Activated CD4-positive, alpha-beta T cell treated with anti-CD3 and anti-CD28 coated beads, Interleukin-2, amount 50 U/mL, for 48 hours (primary cell): ENCODE data around the gene STAT6.
A peak's percentile ranks its signal among the peaks of the same experiment; 100 is the strongest.

Experiments
- DNase-seq, 2 experiments: peaks; one replicate each; pipeline ENCODE4 v3.0.0-alpha.2; 2020

STAT6 gene, protein sequence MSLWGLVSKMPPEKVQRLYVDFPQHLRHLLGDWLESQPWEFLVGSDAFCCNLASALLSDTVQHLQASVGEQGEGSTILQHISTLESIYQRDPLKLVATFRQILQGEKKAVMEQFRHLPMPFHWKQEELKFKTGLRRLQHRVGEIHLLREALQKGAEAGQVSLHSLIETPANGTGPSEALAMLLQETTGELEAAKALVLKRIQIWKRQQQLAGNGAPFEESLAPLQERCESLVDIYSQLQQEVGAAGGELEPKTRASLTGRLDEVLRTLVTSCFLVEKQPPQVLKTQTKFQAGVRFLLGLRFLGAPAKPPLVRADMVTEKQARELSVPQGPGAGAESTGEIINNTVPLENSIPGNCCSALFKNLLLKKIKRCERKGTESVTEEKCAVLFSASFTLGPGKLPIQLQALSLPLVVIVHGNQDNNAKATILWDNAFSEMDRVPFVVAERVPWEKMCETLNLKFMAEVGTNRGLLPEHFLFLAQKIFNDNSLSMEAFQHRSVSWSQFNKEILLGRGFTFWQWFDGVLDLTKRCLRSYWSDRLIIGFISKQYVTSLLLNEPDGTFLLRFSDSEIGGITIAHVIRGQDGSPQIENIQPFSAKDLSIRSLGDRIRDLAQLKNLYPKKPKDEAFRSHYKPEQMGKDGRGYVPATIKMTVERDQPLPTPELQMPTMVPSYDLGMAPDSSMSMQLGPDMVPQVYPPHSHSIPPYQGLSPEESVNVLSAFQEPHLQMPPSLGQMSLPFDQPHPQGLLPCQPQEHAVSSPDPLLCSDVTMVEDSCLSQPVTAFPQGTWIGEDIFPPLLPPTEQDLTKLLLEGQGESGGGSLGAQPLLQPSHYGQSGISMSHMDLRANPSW

GRCh38 chr12:57111031-57111734 is at the start of gene STAT6:
Gene STAT6 (minus strand): TSS chr12:57111362. CDS start chr12:57108278, 3,084 bp downstream.
- DNase-seq: peak; percentile 78 to 83

DNA sequence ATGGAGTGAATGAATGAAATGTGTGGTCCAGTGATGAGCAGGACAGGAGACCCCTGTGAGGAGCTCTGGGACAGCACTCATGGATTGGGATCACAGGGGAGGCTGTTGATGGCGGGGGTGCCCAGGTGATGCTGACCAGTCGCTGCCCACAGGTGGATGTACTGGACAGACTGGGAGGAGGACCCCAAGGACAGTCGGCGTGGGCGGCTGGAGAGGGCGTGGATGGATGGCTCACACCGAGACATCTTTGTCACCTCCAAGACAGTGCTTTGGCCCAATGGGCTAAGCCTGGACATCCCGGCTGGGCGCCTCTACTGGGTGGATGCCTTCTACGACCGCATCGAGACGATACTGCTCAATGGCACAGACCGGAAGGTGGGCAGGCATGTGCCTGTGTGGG is 49.6 kb upstream of the STAT6 start:
- DNase-seq: no peak

DNA sequence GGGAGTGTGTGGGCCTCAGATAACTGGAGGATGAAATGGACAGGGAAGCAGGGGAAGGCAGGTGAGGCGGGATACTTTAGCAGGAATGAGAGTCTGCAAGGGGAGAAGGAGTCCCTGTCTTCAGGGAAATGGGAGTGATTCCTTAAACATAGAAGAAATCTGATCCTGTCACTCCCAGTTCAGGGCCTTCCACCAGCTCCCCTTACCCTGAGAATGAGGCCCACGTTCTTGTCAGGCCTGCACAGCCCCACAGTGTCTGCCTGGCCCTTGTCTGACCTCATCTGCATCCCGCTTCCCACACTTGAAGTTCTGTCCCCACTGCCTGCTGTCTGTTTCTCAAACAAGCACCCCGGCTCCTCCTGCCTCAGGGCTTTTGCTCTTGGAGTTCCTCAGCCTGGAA is 48.9 kb upstream of the STAT6 start:
- no peak for DNase-seq

- DNase-seq: no peak
These were observed 48.1 kb upstream of the STAT6 start for GRCh38 chr12:57159311-57159710.

- DNase-seq: no peak
These were observed 47.5 kb upstream of the STAT6 start for GRCh38 chr12:57158665-57159064.

GRCh38 chr12:57158186-57158585 is 47.0 kb upstream of the STAT6 start:
- no peak for DNase-seq

DNA sequence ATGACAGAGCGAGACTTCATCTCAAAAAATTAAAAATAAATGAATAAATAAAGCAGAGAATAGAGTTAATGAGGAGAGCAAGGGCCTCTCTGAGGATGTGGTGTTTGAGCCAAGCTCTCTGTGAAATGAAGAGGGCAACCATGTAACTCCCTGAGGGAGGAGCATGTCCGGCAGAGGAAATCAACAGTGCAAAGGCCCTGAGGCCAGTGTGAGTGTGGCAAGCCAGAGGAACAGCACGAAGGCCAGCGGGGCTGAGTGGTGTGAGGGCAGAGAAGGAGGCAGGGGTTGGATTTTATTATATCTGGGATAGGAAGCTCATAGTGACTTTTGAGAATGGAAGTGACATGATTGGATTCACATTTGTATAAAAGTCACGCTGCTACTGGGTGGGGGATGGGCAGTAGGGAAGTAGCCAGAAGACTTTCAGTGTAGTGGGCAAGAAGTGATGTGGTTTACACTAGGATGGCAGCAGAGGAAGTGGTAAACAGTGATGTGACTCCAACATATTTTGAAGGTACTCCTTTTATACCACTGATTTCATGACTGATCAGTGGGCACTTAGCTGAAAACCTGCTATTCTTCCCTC is 46.5 kb upstream of the STAT6 start:
- DNase-seq: no peak

DNA sequence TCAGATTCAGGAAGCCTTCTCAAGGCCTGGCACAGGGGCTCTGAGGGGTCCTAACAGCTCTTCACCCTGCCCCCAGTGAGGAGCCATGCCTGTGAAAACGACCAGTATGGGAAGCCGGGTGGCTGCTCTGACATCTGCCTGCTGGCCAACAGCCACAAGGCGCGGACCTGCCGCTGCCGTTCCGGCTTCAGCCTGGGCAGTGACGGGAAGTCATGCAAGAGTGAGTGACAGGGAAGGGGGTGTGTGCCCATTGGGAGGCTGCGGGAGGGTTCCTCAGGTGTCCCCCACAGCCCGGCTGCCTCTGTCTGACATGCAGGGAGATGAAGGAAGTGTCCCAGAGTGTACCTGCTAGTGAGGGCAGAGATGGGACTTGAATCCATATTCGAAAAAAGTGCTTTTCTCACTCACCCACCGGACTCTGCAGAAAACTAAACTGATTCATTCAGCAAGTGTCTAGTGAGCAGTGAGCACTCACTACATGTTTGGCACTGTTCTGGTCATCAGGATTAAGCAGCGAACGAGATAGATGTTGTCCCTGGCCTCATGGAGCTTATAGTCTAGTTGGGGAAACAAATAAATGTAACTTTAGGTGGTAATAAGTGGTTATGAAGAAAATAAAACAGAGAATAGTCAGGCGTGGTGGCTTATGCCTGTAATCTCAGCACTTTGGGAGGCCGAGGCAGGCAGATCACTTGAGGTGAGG is 45.7 kb upstream of the STAT6 start:
- no peak for DNase-seq

DNA sequence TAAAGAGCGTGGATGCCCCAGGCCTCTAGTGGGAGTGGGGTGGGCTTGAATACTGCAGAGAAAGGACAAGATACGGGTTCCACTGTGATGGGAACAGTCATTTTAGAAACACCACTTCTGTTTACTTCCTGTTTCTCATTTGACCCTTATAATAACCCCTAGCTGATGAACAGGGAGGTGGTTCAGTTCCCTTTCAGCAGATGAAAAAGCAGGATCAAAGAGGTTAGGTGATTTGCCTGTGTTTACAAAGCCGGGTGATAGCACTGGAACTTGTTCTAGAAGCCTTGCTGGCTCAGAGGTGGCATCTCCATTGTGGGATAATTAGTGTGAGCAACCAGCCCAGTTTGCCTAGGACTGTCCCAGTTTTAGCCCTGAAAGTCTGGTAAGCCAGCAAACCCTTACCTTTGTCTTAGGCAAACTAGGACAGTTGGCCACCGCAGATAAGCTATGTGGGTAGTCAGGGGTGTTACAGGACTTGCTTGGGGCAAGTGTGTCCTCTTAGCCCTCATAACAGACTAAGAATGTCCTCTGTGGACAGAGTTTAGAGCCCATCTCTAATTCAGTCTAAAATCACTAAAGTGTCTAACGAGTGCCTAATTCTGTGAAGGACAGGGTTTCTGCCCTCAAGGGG is 43.8 kb upstream of the STAT6 start:
- no peak for DNase-seq

GRCh38 chr12:57154076-57154475 is 42.9 kb upstream of the STAT6 start:
- no peak for DNase-seq

DNA sequence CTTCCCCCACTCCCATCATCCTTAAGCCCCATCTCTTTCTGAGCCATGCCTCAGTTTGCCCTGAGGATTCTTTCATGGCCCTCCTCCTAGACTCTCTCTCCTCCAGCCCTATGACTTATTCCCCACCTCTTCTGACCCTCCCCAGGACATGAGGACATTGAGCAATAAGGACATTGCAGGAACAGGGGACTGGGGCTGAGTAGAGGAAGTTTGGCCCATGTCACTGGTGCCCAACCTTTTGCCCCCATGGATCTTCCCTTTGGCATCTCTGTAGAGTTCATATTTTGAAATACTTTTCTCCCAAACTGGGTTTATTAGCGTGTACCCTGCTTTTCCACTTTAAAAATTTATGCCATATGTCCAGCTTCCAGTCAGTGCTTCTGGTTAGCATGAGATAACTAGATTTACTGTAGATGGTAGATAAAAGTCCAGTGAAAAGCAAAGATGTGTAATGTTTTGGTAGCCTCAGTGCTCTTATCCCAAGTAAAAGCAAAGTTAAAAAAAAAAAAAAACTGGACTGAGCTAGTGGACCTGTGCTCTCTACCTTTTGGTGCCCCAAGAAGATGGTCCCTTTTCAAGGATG is 42.3 kb upstream of the STAT6 start:
- no peak for DNase-seq

DNA sequence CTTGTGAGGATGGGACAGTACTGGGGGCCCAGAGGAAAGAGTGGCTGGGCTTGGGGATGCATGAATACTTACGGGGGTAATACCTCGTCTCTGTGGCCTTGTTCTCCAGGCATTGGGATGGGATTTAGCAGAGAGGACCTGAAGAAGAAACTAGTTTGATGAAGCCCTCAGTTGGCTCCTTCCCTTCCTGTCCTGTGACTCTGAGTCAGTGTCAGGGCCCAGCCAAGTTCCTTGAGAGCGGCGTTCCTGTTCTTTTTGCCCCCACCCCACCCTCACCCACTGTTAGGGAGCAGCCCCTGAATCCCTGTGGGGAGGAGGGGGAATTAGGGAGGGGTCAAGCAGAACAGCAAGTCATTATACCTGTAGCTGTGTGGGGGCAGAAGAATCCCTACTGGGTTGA is 41.5 kb upstream of the STAT6 start:
- no peak for DNase-seq

DNA sequence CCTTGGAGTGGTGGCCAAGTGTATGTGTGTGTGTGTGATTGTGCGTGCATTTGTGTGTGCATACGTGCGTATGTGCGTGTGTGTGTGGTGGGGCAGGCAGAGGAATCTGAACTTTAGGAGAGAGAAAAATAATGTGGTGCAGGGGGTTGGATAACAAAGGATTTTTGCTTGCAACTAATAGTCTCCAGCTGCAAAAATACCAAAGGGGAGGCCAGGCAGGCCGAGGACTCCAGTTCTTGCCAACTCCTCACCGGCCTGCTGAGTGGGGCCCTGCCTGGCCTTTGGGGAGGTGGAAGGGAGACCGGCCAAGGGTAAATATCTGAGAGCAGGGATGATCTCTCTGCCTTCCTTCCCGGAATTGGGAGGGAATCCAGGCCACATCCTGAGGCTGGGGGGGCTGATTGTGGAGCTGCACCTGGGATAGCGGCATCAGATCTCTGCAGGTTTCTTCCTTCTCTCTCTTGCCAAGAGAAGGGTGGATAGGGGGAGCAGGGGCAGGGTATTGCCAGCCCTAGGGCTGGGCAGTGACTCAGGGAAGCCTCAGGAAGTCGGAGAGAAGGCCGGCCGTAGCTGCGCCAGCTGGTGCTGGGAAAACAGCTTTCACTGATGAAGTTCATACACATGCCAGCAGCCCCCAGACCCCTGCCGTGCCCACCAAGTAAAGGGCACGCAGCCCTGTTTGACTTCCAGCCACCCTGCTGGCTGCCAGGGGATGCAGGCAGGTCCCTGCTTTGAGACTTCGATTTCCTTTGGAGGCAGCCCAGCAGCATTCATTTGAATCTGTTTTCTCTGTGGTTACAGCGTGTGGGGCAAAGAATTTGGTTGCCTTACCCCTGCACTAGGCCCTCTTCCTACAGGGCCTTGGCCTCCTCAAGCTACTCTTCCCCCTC is 40.8 kb upstream of the STAT6 start:
- DNase-seq: no peak

DNA sequence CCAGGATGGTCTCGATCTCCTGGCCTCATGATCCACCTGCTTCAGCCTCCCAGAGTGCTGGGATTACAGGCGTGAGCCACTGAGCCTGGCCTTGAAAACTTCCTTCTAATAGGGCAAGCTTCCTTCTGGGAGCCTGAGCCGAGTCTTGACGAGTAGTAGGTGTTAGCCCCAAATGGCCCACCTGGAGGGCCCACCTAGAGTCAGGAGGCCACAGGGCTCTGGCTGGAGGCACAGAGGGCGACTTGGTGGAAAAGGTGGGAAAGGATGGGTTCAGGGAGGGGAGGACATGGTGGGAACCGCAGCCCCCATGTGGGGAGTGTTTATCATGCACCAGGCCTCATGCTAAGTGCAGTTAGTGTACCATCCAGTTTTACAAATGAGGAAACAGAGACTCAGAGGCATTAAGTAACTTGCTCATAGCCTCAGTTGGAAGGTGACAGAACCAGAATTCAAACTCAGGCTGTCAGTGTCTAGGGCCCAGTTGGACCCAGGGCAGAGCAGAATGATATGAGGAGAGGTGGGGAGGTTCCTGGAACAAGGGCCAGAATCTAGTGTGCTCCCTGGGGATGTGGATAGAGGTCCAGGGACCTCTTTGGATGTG is 39.3 kb upstream of the STAT6 start:
- no peak for DNase-seq

GRCh38 chr12:57149245-57149900 is 38.2 kb upstream of the STAT6 start:
- no peak for DNase-seq

DNA sequence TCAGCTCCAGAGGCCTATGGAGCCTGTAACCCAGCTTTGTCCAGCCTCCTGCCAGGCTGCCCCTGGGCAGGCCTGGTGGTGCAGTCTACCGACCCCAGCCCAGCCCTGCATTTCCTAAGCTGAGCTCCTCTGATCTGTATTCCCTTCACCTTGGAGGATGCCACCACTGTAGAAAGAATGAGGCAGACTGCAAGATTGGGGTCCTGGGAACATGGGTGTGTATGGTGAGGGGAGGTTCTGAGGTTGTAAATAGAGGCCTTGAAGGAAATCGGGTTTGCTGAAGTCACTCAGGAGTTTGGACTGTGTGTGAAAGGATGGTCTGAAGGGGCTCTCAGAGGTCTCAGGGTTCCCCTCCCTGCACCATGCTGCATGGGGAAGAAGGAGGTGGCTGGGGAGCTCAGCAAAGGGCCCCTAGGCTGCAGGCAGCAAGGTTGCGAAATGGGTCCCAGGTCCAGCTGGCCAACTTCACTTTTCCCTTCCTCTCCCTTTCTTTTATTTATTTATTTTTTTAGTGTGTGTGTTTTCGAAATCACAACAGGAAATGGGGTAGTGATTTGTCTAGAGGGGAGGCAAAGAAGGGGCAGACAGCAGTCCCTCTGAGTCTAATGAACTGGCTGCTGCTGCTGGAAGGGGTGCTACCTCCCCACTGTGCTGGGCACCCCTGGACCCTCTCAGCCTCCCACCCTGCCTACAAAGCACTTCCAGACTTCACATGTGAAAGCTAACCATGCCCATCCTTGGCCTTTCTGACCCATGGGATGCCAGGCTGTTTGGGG is 37.5 kb upstream of the STAT6 start:
- no peak for DNase-seq

DNA sequence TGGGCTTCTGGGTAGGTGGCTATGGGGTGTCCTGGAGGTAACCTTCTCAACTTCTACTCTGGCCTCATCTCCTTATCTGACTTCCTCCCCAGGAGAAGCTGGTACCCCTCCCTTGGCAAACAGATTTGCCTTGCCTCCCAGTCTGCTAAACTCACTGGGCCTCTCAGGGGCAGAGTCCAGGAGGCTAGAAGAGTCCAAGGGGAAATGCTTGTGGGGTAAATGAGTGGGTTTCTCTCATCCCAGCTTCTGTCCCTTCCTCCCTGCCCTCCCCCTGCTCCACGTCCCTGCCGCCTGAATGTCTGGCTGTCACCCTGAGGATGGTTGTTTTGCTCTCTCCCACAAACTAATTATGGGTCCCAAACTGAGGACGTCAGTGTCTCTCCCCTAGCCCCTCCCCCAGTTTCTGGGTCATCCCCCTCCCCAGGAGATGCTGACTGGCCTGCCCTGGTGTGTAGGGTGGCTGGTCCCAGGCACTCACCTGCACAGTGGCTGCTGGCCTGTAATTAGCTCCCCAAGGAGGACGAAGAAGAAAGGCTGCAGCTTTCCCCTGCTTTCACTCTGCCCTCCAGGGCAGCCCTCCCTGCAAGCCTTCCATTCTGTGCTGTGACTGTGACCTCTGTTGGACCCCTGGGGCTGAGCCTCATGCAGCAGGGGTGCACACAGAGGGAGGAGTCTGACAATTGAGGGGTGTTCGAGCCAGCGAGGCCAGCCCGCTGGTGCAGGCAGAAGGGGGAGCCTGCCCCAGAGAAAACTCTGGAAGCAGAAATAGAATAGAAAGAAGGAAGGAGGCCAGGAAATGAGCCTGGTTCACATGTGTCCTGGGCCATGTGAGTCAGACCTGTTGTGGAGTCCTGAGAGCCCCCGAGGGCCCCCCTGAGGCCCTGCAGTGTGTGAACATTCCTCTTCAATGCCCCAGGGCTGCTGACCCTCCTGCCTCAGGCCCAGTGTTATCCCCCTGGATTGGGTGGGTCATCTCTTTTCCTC is 36.1 kb upstream of the STAT6 start, which contains the start of gene LRP1-AS:
TSS of gene LRP1-AS (minus strand) at position 659 of the 984 bp plus-strand sequence.
- no peak for DNase-seq
